Astrocyte of the cerebellum (primary cell): ENCODE data around the gene FLNC.

Experiments
- DNase-seq: peaks from one replicate; pipeline ENCODE4 v3.0.0-alpha.2; 2011; ENCODE audit warnings: low read depth
- H3K4me3 ChIP-seq: 2 replicates; pipeline ENCODE4 v1.5.1; 2011; ENCODE audit warnings: mild to moderate bottlenecking, low read depth, low read length, moderate library complexity
- in situ Hi-C: cut with HindIII; loops from 2 replicates; pipeline ENCODE4 v1.10.0; 2017; ENCODE audit warnings: low sequenced_read_pairs
- TF ChIP-seq, protein P1 (sequence below): IDR thresholded peaks from 2 replicates; pipeline ENCODE4 v1.5.1; 2012; ENCODE audit warnings: low read length, low read depth, moderate library complexity, mild to moderate bottlenecking; ENCODE audit errors: missing control alignments

Gene FLNC

DNA sequence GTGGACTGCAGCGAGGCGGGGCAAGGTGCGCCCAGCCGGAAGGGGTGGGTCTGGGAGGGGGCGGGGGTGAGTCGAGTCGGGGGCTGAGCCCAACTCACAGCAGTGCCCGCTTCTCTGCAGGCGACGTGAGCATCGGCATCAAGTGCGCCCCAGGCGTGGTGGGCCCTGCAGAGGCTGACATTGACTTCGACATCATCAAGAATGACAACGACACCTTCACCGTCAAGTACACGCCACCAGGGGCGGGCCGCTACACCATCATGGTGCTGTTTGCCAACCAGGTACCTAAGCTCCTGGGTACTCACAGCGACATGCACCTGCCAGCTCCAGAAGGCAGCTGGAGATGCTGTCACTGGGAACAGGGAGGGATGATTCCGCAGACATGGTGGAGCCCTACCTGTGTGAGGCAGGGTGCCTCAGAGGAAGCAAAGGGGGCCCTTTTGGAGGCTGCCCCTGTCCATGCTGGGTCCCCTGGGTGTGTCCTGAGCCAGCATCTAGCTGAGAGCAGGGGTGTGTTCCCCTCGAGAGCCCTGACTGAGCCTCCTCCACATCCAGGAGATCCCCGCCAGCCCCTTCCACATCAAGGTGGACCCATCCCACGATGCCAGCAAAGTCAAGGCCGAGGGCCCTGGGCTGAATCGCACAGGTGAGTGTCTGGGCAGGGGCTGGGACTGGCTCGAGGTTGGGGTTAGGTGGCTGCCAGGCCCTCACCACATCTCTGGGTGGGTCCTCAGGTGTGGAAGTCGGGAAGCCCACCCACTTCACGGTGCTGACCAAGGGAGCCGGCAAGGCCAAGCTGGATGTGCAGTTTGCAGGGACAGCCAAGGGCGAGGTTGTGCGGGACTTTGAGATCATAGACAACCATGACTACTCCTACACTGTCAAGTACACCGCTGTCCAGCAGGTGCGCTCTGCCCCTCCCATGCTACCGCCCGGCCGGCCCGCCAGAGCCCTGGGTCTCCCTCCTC lies 12.8 kb downstream of the FLNC start:
- DNase-seq = no peak
- TF ChIP-seq, protein P1, sequence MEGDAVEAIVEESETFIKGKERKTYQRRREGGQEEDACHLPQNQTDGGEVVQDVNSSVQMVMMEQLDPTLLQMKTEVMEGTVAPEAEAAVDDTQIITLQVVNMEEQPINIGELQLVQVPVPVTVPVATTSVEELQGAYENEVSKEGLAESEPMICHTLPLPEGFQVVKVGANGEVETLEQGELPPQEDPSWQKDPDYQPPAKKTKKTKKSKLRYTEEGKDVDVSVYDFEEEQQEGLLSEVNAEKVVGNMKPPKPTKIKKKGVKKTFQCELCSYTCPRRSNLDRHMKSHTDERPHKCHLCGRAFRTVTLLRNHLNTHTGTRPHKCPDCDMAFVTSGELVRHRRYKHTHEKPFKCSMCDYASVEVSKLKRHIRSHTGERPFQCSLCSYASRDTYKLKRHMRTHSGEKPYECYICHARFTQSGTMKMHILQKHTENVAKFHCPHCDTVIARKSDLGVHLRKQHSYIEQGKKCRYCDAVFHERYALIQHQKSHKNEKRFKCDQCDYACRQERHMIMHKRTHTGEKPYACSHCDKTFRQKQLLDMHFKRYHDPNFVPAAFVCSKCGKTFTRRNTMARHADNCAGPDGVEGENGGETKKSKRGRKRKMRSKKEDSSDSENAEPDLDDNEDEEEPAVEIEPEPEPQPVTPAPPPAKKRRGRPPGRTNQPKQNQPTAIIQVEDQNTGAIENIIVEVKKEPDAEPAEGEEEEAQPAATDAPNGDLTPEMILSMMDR = no peak
- H3K4me3 ChIP-seq = no peak overlapping the region
- in situ Hi-C loops = no loop called here

DNA sequence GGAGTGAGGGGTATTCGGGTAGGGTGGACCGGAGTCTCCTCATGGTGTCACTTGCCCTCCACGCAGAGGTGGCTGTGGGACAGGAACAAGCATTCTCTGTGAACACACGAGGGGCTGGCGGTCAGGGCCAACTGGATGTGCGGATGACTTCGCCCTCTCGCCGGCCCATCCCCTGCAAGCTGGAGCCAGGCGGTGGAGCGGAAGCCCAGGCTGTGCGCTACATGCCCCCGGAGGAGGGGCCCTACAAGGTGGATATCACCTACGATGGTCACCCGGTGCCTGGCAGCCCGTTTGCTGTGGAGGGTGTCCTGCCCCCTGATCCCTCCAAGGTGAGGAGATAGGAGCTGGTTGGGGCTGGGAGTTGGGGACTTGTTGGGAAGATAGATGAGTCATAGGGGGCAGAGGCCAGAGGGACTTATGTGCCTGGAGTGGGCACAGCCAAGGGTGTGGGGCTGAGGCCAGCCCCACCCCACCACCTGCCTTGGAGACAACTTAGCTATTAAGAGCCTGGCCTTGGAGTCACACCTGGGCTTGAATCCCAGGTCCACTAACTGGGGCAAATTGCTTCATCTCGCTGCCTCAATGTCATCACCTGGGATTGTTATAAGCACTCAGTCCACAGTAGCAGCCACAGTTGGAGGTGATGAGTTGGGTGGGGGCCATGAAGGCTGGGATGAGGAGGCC lies 13.9 kb downstream of the FLNC start:
- H3K4me3 ChIP-seq = no peak overlapping the region
- in situ Hi-C loops = no loop called here
- TF ChIP-seq, protein P1 = no peak
- DNase-seq = no peak

DNA sequence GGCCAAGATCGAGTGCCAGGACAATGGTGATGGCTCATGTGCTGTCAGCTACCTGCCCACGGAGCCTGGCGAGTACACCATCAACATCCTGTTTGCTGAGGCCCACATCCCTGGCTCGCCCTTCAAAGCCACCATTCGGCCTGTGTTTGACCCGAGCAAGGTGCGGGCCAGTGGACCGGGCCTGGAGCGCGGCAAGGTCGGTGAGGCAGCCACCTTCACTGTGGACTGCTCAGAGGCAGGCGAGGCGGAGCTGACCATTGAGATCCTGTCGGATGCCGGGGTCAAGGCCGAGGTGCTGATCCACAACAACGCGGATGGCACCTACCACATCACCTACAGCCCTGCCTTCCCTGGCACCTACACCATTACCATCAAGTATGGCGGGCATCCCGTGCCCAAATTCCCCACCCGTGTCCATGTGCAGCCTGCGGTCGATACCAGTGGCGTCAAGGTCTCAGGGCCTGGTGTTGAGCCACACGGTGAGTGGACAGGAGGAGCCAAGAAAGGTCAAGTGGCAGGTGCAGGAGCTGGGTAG lies 14.6 kb downstream of the FLNC start:
- in situ Hi-C loops = no loop called here
- no peak overlapping the region for H3K4me3 ChIP-seq
- TF ChIP-seq, protein P1 = no peak

DNA sequence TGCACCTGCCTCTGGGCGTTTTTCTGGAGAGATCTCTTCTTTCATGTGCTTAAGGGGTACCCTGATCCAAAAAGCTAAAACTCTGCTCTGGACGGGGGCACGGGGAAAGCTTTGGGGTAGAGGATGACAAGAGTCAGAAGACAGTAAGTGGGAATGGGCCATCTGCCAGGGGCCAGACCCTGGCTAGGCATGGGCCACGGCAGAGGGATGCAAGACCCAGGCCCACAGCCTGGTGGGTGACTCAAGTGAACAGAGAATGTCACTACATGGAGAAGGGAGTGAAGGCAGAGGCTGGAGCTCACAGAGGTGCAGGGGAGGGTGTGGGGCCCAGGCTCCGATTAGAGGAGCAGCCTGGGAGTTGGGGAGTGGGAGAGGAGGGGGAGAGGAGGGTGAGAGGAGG lies 15.3 kb downstream of the FLNC start:
- in situ Hi-C loops = no loop called here
- no peak overlapping the region for H3K4me3 ChIP-seq
- DNase-seq = no peak
- TF ChIP-seq, protein P1 = no peak

More for the DNA sequence above, 14.6 kb downstream of the FLNC start:
- DNase-seq = no peak

DNA sequence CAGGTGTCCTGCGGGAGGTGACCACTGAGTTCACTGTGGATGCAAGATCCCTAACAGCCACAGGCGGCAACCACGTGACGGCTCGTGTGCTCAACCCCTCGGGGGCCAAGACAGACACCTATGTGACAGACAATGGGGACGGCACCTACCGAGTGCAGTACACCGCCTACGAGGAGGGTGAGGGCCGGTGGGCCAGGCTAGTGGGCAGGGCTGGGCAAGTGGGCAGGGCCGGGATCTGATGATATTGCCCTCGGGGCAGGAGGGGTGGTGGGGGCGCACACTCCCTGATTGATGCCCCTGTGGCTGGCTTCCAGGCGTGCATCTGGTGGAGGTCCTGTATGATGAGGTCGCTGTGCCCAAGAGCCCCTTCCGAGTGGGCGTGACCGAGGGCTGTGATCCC lies 15.8 kb downstream of the FLNC start:
- no peak for DNase-seq
- TF ChIP-seq, protein P1 = no peak
- no peak overlapping the region for H3K4me3 ChIP-seq
- in situ Hi-C loops = no loop called here

DNA sequence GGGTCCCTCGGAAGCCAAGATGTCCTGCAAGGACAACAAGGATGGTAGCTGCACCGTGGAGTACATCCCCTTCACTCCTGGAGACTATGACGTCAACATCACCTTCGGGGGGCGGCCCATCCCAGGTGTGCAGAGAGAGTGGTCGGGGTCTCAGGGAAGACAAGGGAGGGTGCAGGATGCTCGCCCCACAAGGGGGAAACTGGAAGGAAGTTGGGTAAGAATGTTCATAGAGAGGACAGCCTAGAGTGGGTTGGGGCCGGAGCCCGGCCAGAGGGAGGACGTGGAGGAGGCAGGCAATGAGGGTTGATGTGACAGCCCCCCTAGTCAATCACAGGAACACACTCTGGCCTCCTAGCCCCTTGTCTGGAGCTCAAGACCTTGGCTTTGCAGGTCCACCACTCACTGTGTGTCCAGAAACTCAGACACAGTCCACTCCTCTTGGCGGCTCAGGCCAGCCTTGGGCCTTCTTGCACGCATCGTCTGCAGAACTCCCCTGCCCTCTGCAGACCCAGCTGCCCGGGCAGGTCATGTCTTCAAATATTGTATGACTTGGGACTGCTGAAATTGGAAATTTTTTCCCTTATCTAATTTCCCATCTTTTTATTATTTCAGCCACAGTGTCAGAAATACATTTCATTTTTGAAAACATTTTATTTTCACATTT lies 16.7 kb downstream of the FLNC start:
- H3K4me3 ChIP-seq = no peak overlapping the region
- TF ChIP-seq, protein P1 = no peak
- in situ Hi-C loops = no loop called here
- no peak for DNase-seq
